Uterus (tissue), 4 donors: ENCODE results near the gene DMD. TPM values are rescaled to one million over a fixed set of nuclear protein-coding genes. Genes with fewer than 3 reads are reported as not detected.

Source experiments
- DNase-seq, 2 donors: peaks; one replicate each; pipeline ENCODE4 v3.0.0-alpha.2; 2019 to 2020
- H3K27ac ChIP-seq, 2 donors: fragments of 200-600 bp; sonication (generic); 1 replicate in 1 of 2; 2 replicates in 1 of 2; pipeline ENCODE4 v1.5.1; 2016 to 2018
- H3K27me3 ChIP-seq, 2 donors: fragments of 200-600 bp; sonication (generic); one replicate each; pipeline ENCODE4 v1.5.1; 2018 to 2019; ENCODE audit warnings: control low read depth in 1 of 2
- H3K36me3 ChIP-seq, 2 donors: fragments of 200-600 bp; sonication (generic); one replicate each; pipeline ENCODE4 v1.5.1; 2019; ENCODE audit warnings: control low read depth in 1 of 2
- H3K4me1 ChIP-seq, 2 donors: fragments of 200-600 bp; sonication (generic); one replicate each; pipeline ENCODE4 v1.5.1; 2018 to 2019; ENCODE audit warnings: control low read depth in 1 of 2
- H3K4me3 ChIP-seq, 2 donors: fragments of 200-600 bp; sonication (generic); 1 replicate in 1 of 2; 2 replicates in 1 of 2; pipeline ENCODE4 v1.5.1; 2018 to 2019; ENCODE audit warnings: mild to moderate bottlenecking in 1 of 2
- H3K9me3 ChIP-seq, 2 donors: fragments of 200-600 bp; sonication (generic); one replicate each; pipeline ENCODE4 v1.5.1; 2019; ENCODE audit warnings: control low read depth in 1 of 2
- POLR2A ChIP-seq, 2 donors: fragments of 450-650 bp; IDR thresholded peaks; one replicate each; pipeline ENCODE4 v1.6.1; 2016; ENCODE audit warnings: antibody characterized with exemption in 2 of 2, mild to moderate bottlenecking in 1 of 2, moderate library complexity in 1 of 2
- intact Hi-C: fragments of 100-400 bp; cut with DNase I; formaldehyde crosslinking; loops from one replicate; pipeline ENCODE4 v1.15.1; 2023; ENCODE audit warnings: low total_unique reads
- total RNA-seq, 4 donors: library from RNA; depleted of rRNA in 3 of 4; stranded (reverse); fragments of >200 nt in 3 of 4; gene quantifications; one replicate each; pipeline versions ENCODE4 v1.1.0 to v1.2.4, GENCODE V29; 2014 to 2023
- TF ChIP-seq, protein P1 (sequence below), 4 experiments: fragments of 200-600 bp in 2 of 4; fragments of 450-650 bp in 2 of 4; sonication (generic) in 2 of 4; IDR thresholded peaks; one replicate each; pipeline ENCODE4 v1.5.1; 2016 to 2019; ENCODE audit warnings: antibody characterized with exemption in 4 of 4, mild to moderate bottlenecking in 2 of 4, moderate library complexity in 1 of 4
- donor health status: DM: yes; HTN: yes; CAD: no.

DMD gene
- total RNA-seq, 4 donors from 2014 or later = 73.8 to 147 (median 97.8) TPM

DNA sequence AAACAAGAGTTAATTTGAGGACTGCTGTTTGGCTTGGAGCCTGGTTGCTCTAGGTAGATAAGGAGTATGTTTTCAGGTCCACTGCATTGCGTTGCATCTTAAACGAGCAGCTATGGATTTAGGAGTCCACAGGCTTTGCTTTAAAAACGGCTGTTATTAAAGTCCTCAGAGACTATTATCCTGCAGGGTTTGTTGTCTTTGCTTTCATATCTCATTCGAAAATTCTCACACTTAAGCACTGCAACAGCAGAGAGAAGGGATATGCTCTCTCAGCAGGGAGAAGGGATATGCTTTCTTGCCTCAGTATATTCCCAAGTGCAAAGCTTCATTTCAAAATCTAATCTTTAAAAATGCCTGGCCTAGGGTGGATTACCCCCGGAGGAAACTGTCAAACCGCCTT lies 1694.8 kb downstream of the DMD start:
- intact Hi-C loops = no loop called here
- H3K4me3 ChIP-seq = no peak overlapping the region
- TF ChIP-seq, protein P1, sequence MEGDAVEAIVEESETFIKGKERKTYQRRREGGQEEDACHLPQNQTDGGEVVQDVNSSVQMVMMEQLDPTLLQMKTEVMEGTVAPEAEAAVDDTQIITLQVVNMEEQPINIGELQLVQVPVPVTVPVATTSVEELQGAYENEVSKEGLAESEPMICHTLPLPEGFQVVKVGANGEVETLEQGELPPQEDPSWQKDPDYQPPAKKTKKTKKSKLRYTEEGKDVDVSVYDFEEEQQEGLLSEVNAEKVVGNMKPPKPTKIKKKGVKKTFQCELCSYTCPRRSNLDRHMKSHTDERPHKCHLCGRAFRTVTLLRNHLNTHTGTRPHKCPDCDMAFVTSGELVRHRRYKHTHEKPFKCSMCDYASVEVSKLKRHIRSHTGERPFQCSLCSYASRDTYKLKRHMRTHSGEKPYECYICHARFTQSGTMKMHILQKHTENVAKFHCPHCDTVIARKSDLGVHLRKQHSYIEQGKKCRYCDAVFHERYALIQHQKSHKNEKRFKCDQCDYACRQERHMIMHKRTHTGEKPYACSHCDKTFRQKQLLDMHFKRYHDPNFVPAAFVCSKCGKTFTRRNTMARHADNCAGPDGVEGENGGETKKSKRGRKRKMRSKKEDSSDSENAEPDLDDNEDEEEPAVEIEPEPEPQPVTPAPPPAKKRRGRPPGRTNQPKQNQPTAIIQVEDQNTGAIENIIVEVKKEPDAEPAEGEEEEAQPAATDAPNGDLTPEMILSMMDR (IDR thresholded peaks at IDR 0.05) = no peak
- TF ChIP-seq POLR2A (IDR thresholded peaks at IDR 0.05) = no peak

DNA sequence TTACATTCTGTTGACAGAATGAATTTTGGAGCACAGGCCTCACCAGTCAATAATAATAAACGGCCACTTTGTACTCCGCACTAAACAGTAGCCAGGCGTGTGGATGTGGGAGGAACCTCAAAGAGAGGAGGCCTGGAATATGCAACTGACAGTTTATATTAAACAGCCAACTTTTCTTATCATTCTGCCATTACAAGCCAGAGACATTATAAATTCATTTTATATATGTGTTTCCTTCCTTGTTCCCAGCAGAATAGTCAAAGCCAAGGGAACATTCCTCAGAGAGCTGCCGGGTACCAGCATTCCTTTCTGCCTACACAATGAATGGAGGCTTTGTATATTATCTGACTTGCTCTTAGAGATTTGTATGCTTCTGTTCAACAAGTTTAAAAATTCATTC lies 1703.0 kb downstream of the DMD start:
- Histone ChIP-seq H3K9me3 (no peaks in the 10 kb centered on the region), H3K27ac (no peak overlapping the region), H3K4me3 (no peak overlapping the region), H3K36me3 (no peaks in the 10 kb centered on the region), H3K4me1 (no peaks in the 10 kb centered on the region), H3K27me3 (no peaks in the 10 kb centered on the region)
- DNase-seq = no peak
- TF ChIP-seq POLR2A (IDR thresholded peaks at IDR 0.05) = no peak
- TF ChIP-seq, protein P1 (IDR thresholded peaks at IDR 0.05) = no peak
- intact Hi-C loops = no loop called here

More for the DNA sequence above, 1694.8 kb downstream of the DMD start:
- DNase-seq = no peak
- no peaks in the 10 kb centered on the region for H3K36me3 ChIP-seq
- no peaks in the 10 kb centered on the region for H3K27me3 ChIP-seq
- no peaks in the 10 kb centered on the region for H3K9me3 ChIP-seq
- H3K27ac ChIP-seq = no peak overlapping the region
- H3K4me1 ChIP-seq = no peaks in the 10 kb centered on the region

- no peak for TF ChIP-seq POLR2A (IDR thresholded peaks at IDR 0.05)
- TF ChIP-seq, protein P1 (IDR thresholded peaks at IDR 0.05) = no peak
- Histone ChIP-seq H3K27me3 (no peaks in the 10 kb centered on the region), H3K36me3 (no peaks in the 10 kb centered on the region), H3K4me3 (no peak overlapping the region), H3K9me3 (no peaks in the 10 kb centered on the region), H3K27ac (no peak overlapping the region), H3K4me1 (no peaks in the 10 kb centered on the region)
- intact Hi-C loops = no loop called here
- DNase-seq = no peak
Observed at GRCh38 chrX:31506928-31507327, 1704.4 kb downstream of the DMD start.

GRCh38 chrX:31506360-31506759 lies 1705.0 kb downstream of the DMD start:
- no peaks in the 10 kb centered on the region for H3K4me1 ChIP-seq
- no peak overlapping the region for H3K4me3 ChIP-seq
- no peaks in the 10 kb centered on the region for H3K9me3 ChIP-seq
- no peaks in the 10 kb centered on the region for H3K27me3 ChIP-seq
- intact Hi-C loops = no loop called here
- no peak for TF ChIP-seq POLR2A (IDR thresholded peaks at IDR 0.05)
- TF ChIP-seq, protein P1 (IDR thresholded peaks at IDR 0.05) = no peak
- H3K27ac ChIP-seq = no peak overlapping the region
- DNase-seq = no peak
- H3K36me3 ChIP-seq = no peaks in the 10 kb centered on the region

GRCh38 chrX:31500921-31501320 lies 1710.4 kb downstream of the DMD start:
- H3K4me3 ChIP-seq = no peak overlapping the region
- H3K27me3 ChIP-seq = no peaks in the 10 kb centered on the region
- no peaks in the 10 kb centered on the region for H3K4me1 ChIP-seq
- intact Hi-C loops = no loop called here
- no peaks in the 10 kb centered on the region for H3K9me3 ChIP-seq
- TF ChIP-seq, protein P1 (IDR thresholded peaks at IDR 0.05) = no peak
- H3K27ac ChIP-seq = no peak overlapping the region
- no peaks in the 10 kb centered on the region for H3K36me3 ChIP-seq
- DNase-seq = no peak
